ENCODE measurements around the gene EDAR.

EDAR gene

GRCh38 chr2:108912629-108912902 is 76.5 kb downstream of the EDAR start:
- H3K27ac ChIP-seq (replicated peaks): no peak overlapping the region
- DNase-seq (ENCODE audit: low read depth in 1 of 2, low spot score in 1 of 2): no peak
- H3K27me3 ChIP-seq (ENCODE audit: insufficient read depth, poor library complexity, severe bottlenecking): no peaks in the 10 kb centered on the region
- no peak overlapping the region for H3K4me3 ChIP-seq (replicated peaks; ENCODE audit: insufficient read depth, low read length)
- TF ChIP-seq REST (IDR thresholded peaks at IDR 0.05; ENCODE audit: insufficient replicate concordance, low read depth) (no peak), GABPA (IDR thresholded peaks at IDR 0.05; ENCODE audit: low read depth) (no peak), POLR2AphosphoS5 (IDR thresholded peaks at IDR 0.05; ENCODE audit: low read depth) (no peak), SPI1 (IDR thresholded peaks at IDR 0.05; ENCODE audit: borderline replicate concordance, low read depth) (no peak), CTCF (IDR thresholded peaks at IDR 0.05; ENCODE audit: insufficient read depth, low read length) (no peak)

- TF ChIP-seq REST (IDR thresholded peaks at IDR 0.05; ENCODE audit: insufficient replicate concordance, low read depth) (no peak), CTCF (IDR thresholded peaks at IDR 0.05; ENCODE audit: insufficient read depth, low read length) (no peak), POLR2AphosphoS5 (IDR thresholded peaks at IDR 0.05; ENCODE audit: low read depth) (no peak), SPI1 (IDR thresholded peaks at IDR 0.05; ENCODE audit: borderline replicate concordance, low read depth) (no peak), GABPA (IDR thresholded peaks at IDR 0.05; ENCODE audit: low read depth) (no peak)
- no peak for DNase-seq (ENCODE audit: low read depth in 1 of 2, low spot score in 1 of 2)
- Histone ChIP-seq H3K27ac (replicated peaks) (no peak overlapping the region), H3K4me3 (replicated peaks; ENCODE audit: insufficient read depth, low read length) (no peak overlapping the region), H3K27me3 (ENCODE audit: insufficient read depth, poor library complexity, severe bottlenecking) (no peaks in the 10 kb centered on the region)
Measured at GRCh38 chr2:108911807-108912628, 77.0 kb downstream of the EDAR start.

- TF ChIP-seq SPI1 (IDR thresholded peaks at IDR 0.05; ENCODE audit: borderline replicate concordance, low read depth) (no peak), GABPA (IDR thresholded peaks at IDR 0.05; ENCODE audit: low read depth) (no peak), POLR2AphosphoS5 (IDR thresholded peaks at IDR 0.05; ENCODE audit: low read depth) (no peak), CTCF (IDR thresholded peaks at IDR 0.05; ENCODE audit: insufficient read depth, low read length) (no peak)
- no peak overlapping the region for H3K4me3 ChIP-seq (replicated peaks; ENCODE audit: insufficient read depth, low read length)
- no peak for DNase-seq (ENCODE audit: low read depth in 1 of 2, low spot score in 1 of 2)
Measured at GRCh38 chr2:108911401-108911800, 77.6 kb downstream of the EDAR start.

More at GRCh38 chr2:108911401-108911800, 77.6 kb downstream of the EDAR start:
- Histone ChIP-seq H3K27me3 (ENCODE audit: insufficient read depth, poor library complexity, severe bottlenecking) (no peaks in the 10 kb centered on the region), H3K27ac (replicated peaks) (no peak overlapping the region)
